K562 (cell line): Measurements from ENCODE around the gene ARFGEF3. TPM values are rescaled to one million over a fixed set of nuclear protein-coding genes. Genes with fewer than 3 reads are reported as not detected.

ENCODE experiments used
- ATAC-seq: fragments of 200-7000 bp; cut with Tn5 transposase; 3 replicates; pipeline ENCODE4 v1.9.1; 2020; ENCODE audit warnings: moderate library complexity
- BruUV-seq: library from RNA; stranded (reverse); fragments of 400-500 nt; replicated peaks from 2 replicates; lab custom pipeline; 2021; lab: Mats Ljungman, UMichigan
- CTCF ChIA-PET: fragments of 300-600 bp; formaldehyde crosslinking; extraction: SDS; loops from one replicate; lab custom pipeline; 2021; ENCODE audit warnings: low intra/inter-chr PET ratio; lab: Yijun Ruan, JAX
- POLR2A ChIA-PET: fragments of 300-600, 350-650 bp; sonication (Branson Sonifier 250); formaldehyde crosslinking; extraction: SDS; loops from one replicate; lab custom pipeline; 2021; ENCODE audit warnings: antibody characterized with exemption, inconsistent platforms; lab: Yijun Ruan, JAX
- DNase-seq, 4 experiments: peaks; one replicate each; pipeline versions ENCODE4 v3.0.0 to v3.0.0-alpha.2; 2011 to 2018; ENCODE audit warnings: low spot score in 3 of 4, mixed read lengths in 3 of 4; ENCODE audit errors: extremely low read depth in 1 of 4
- FAIRE-seq: peaks from 2 replicates; lab custom pipeline; 2011; peaks lifted over from hg19 to GRCh38; lab: Jason Lieb, UNC
- H2AFZ ChIP-seq: 2 replicates; pipeline ENCODE4 v1.6.0; 2011; ENCODE audit warnings: low read depth, low read length, control low read depth, inconsistent platforms
- H3K27ac ChIP-seq: fragments of 200-600 bp; 3 replicates; pipeline ENCODE4 v1.8.0; 2011; ENCODE audit warnings: low read depth, mild to moderate bottlenecking, control low read depth, inconsistent platforms, low read length, moderate library complexity, mixed read lengths; ENCODE audit errors: extremely low read depth
- H3K27me3 ChIP-seq, 2 experiments: fragments of 300-600 bp in 1 of 2; 2 replicates in 1 of 2; 3 replicates in 1 of 2; pipeline versions ENCODE4 v1.6.0 to v1.8.0; 2011; ENCODE audit warnings: inconsistent platforms in 2 of 2, low read length in 2 of 2, mild to moderate bottlenecking in 1 of 2, mixed read lengths in 1 of 2, moderate library complexity in 1 of 2; ENCODE audit not compliant: control insufficient read depth in 2 of 2, insufficient read depth in 2 of 2
- H3K36me3 ChIP-seq: fragments of 300-600 bp; 3 replicates; pipeline ENCODE4 v1.8.0; 2011; ENCODE audit warnings: mild to moderate bottlenecking, low read length, inconsistent platforms; ENCODE audit not compliant: control insufficient read depth, insufficient read depth
- H3K4me1 ChIP-seq, 2 experiments: fragments of 200-600 bp in 1 of 2; replicated peaks in 1 of 2; 2 replicates in 1 of 2; 3 replicates in 1 of 2; pipeline versions ENCODE4 v1.5.1 to v1.8.0; 2011; ENCODE audit warnings: inconsistent platforms in 2 of 2, low read length in 2 of 2, mild to moderate bottlenecking in 1 of 2, mixed read lengths in 1 of 2, moderate library complexity in 1 of 2; ENCODE audit not compliant: control insufficient read depth in 2 of 2, insufficient read depth in 2 of 2
- H3K4me2 ChIP-seq: 2 replicates; pipeline ENCODE4 v1.6.1; 2011; ENCODE audit warnings: low read length, control low read depth, inconsistent platforms, mixed read lengths; ENCODE audit not compliant: insufficient read depth
- H3K4me3 ChIP-seq: fragments of 200-600 bp; sonication (generic), shearing (Covaris generic); 2 replicates; pipeline ENCODE4 v1.5.1; 2016; ENCODE audit warnings: control low read depth, inconsistent platforms
- H3K79me2 ChIP-seq: fragments of 200-600 bp; 3 replicates; pipeline ENCODE4 v1.8.0; 2011; ENCODE audit warnings: low read length, inconsistent platforms; ENCODE audit not compliant: control insufficient read depth, insufficient read depth
- H3K9ac ChIP-seq, 2 experiments: 2 replicates each; pipeline versions ENCODE4 v1.6.0 to v1.6.1; 2011; ENCODE audit warnings: low read depth in 2 of 2, low read length in 2 of 2, control low read depth in 1 of 2, inconsistent platforms in 1 of 2, mild to moderate bottlenecking in 1 of 2, mixed read lengths in 1 of 2; ENCODE audit not compliant: insufficient read depth in 1 of 2
- H3K9me1 ChIP-seq: one replicate; pipeline ENCODE4 v1.6.0; 2011; ENCODE audit warnings: inconsistent platforms, mild to moderate bottlenecking, low read length, moderate library complexity; ENCODE audit not compliant: control insufficient read depth, insufficient read depth
- H3K9me3 ChIP-seq: replicated peaks from 2 replicates; pipeline ENCODE4 v1.5.1; 2011; ENCODE audit warnings: low read depth, low read length, inconsistent platforms; ENCODE audit not compliant: control insufficient read depth, insufficient read depth
- H4K20me1 ChIP-seq: replicated peaks from 2 replicates; pipeline ENCODE4 v1.6.1; 2011; ENCODE audit warnings: low read length, inconsistent platforms, mixed read lengths; ENCODE audit not compliant: control insufficient read depth, insufficient read depth
- BRD9 ChIP-seq: fragments of 450-650 bp; IDR thresholded peaks from 2 replicates; pipeline ENCODE4 v1.6.1; 2018; ENCODE audit warnings: low read depth; ENCODE audit not compliant: partially characterized antibody
- EGR1 ChIP-seq: fragments of 450-650 bp; conservative IDR thresholded peaks from 2 replicates; pipeline ENCODE4 v1.6.1; 2017; ENCODE audit warnings: mild to moderate bottlenecking
- GTF2F1 ChIP-seq: IDR thresholded peaks from 2 replicates; pipeline ENCODE4 v1.6.1; 2011; ENCODE audit warnings: low read depth, low read length, improper control_type of control experiment
- HMG20A ChIP-seq: fragments of 450-650 bp; formaldehyde crosslinking; conservative IDR thresholded peaks from 2 replicates; pipeline ENCODE4 v1.4.0; 2020; ENCODE audit warnings: mild to moderate bottlenecking, mixed read lengths
- LARP7 ChIP-seq: fragments of 450-650 bp; IDR thresholded peaks from 2 replicates; pipeline ENCODE4 v1.6.1; 2016
- NFIC ChIP-seq: fragments of 450-650 bp; IDR thresholded peaks from 2 replicates; pipeline ENCODE4 v1.6.1; 2017; ENCODE audit warnings: mild to moderate bottlenecking, inconsistent platforms
- NR2F6 ChIP-seq: fragments of 450-650 bp; formaldehyde crosslinking; IDR thresholded peaks from 2 replicates; pipeline ENCODE4 v1.4.0; 2020; ENCODE audit warnings: mild to moderate bottlenecking
- PHB2 ChIP-seq: fragments of 450-650 bp; IDR thresholded peaks from 2 replicates; pipeline ENCODE4 v1.6.1; 2017; ENCODE audit warnings: low read depth
- TBL1XR1 ChIP-seq, 2 experiments: IDR thresholded peaks; 2 replicates each; pipeline ENCODE4 v1.6.1; 2012; ENCODE audit warnings: improper control_type of control experiment in 2 of 2, low read length in 2 of 2, mild to moderate bottlenecking in 1 of 2
- XRCC3 ChIP-seq: fragments of 450-650 bp; IDR thresholded peaks from 2 replicates; pipeline ENCODE4 v1.6.1; 2017; ENCODE audit warnings: mild to moderate bottlenecking, moderate library complexity
- WGBS: fragments of 100-300 bp; shearing (Covaris generic); methylation state at CpG from one replicate; pipeline ENCODE4 v1.1.6; 2016; ENCODE audit warnings: low coverage, mixed read lengths; ENCODE audit not compliant: insufficient coverage; ENCODE audit errors: missing lambda C conversion rate; 5-methylcytosine and 5-hydroxymethylcytosine counted together
- in situ Hi-C: fragments of 300-500 bp; cut with MboI; formaldehyde crosslinking; loops from 4 replicates; pipeline ENCODE4 v1.15.0; 2018; ENCODE audit warnings: inconsistent platforms, mixed read lengths
- intact Hi-C: fragments of 100-400 bp; cut with micrococcal nuclease; formaldehyde crosslinking; loops from 2 replicates; pipeline ENCODE4 v1.14.2; 2022
- polyA plus RNA-seq, 8 experiments: library from polyadenylated mRNA; depleted of rRNA in 4 of 8; stranded (reverse) in 5 of 8; unstranded in 3 of 8; fragments of >200 nt; fragmentation: Nextera tagmentation in 2 of 8; fragmentation: Illumina TruSeq in 1 of 8; extraction: Ambion mirVana in 2 of 8; extraction: Trizol in 1 of 8; gene quantifications; 2 replicates each; pipeline versions ENCODE4 v1.2.1 to v1.2.3, GENCODE V29; 2011 to 2014; ENCODE audit warnings: inconsistent platforms in 1 of 8, missing spikeins in 1 of 8
- total RNA-seq, 7 experiments: library from RNA; depleted of rRNA in 6 of 7; stranded (reverse); fragments of >200 nt in 6 of 7; fragmentation: Illumina TruSeq in 2 of 7; extraction: Trizol in 2 of 7; gene quantifications; 2 replicates each; pipeline versions ENCODE4 v1.2.1 to v1.2.3, GENCODE V29; 2011 to 2021; ENCODE audit warnings: low replicate concordance in 1 of 7
- TF ChIP-seq, protein P1 (sequence below): fragments of 450-650 bp; conservative IDR thresholded peaks from 2 replicates; pipeline ENCODE4 v1.6.1; 2016; ENCODE audit warnings: missing genetic modification characterization, low read depth, mild to moderate bottlenecking, missing compliant biosample characterization, moderate library complexity
- TF ChIP-seq, protein P2 (sequence below): fragments of 250-450 bp; sonication (Bioruptor Pico); IDR thresholded peaks from 2 replicates; pipeline ENCODE4 v1.8.0; 2021; ENCODE audit warnings: borderline replicate concordance, mild to moderate bottlenecking, moderate library complexity; ENCODE audit not compliant: poor library complexity, severe bottlenecking

The ARFGEF3 gene
- total and polyA plus RNA-seq, 9 of the 15 experiments (the other 6 are each of a cell fraction or from before 2014, with no cell fraction given) = under 0.01 to 0.02 TPM; not detected in 7

GRCh38 chr6:138162955-138163575, 1.3 kb downstream of the ARFGEF3 start (continued):
- TF ChIP-seq EGR1 (no peak), GTF2F1 (no peak), TBL1XR1 (IDR thresholded peaks at IDR 0.05; ENCODE audit: low read length in 2 of 2) (no peak), NFIC (no peak), LARP7 (no peak)
- TF ChIP-seq, protein P1, sequence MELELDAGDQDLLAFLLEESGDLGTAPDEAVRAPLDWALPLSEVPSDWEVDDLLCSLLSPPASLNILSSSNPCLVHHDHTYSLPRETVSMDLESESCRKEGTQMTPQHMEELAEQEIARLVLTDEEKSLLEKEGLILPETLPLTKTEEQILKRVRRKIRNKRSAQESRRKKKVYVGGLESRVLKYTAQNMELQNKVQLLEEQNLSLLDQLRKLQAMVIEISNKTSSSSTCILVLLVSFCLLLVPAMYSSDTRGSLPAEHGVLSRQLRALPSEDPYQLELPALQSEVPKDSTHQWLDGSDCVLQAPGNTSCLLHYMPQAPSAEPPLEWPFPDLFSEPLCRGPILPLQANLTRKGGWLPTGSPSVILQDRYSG (tag) = no peak
- TF ChIP-seq, protein P2, sequence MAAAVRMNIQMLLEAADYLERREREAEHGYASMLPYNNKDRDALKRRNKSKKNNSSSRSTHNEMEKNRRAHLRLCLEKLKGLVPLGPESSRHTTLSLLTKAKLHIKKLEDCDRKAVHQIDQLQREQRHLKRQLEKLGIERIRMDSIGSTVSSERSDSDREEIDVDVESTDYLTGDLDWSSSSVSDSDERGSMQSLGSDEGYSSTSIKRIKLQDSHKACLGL (CRISPR knock-in tag) = no peak

- no peak for FAIRE-seq
- H3K4me1 ChIP-seq = no peaks in the 10 kb centered on the region
These were observed 13.9 kb downstream of the ARFGEF3 start for GRCh38 chr6:138175596-138175995.

More at GRCh38 chr6:138175596-138175995, 13.9 kb downstream of the ARFGEF3 start:
- ChIA-PET CTCF (no interaction called here), POLR2A (interaction anchor here (0.5 kb wide), 1 partner anchor 18 kb away, joined by 3 read pairs; no protein-coding TSS in a partner anchor)
- 4% methylated on average over 2 of the region's 2 CpGs for WGBS
- in situ Hi-C loops (no loop called here), intact Hi-C loops (no loop called here)
- Histone ChIP-seq H3K27ac (no peak overlapping the region), H3K9me3 (no peaks in the 10 kb centered on the region), H3K9me1 (no peaks in the 10 kb centered on the region), H3K27me3 (no peaks in the 10 kb centered on the region), H3K36me3 (no peaks in the 10 kb centered on the region), H3K4me2 (no peak overlapping the region), H2AFZ (no peak overlapping the region), H3K79me2 (no peaks in the 10 kb centered on the region), H3K9ac (no peak overlapping the region), H3K4me3 (no peak overlapping the region)
- ATAC-seq (no peak), DNase-seq (no peak)
- TF ChIP-seq PHB2 = no peak
- TF ChIP-seq EGR1 = no peak
- TF ChIP-seq XRCC3 = no peak
- TF ChIP-seq BRD9 = no peak
- TF ChIP-seq NR2F6 (CRISPR knock-in tag) = no peak
- TF ChIP-seq HMG20A = no peak
- TF ChIP-seq, all 486 proteins: peak for 0
- H4K20me1 ChIP-seq = no peaks in the 10 kb centered on the region
- no TSS peak for BruUV-seq
